IMR-90 (cell line): ENCODE data around the gene PLPP7. TPM values are rescaled to one million over a fixed set of nuclear protein-coding genes. Genes with fewer than 3 reads are reported as not detected.

Source experiments
- ATAC-seq: fragments of 200-7000 bp; cut with Tn5 transposase; 2 replicates; pipeline ENCODE4 v1.9.1; 2020; ENCODE audit warnings: low read depth, mild to moderate bottlenecking, moderate library complexity
- BruUV-seq: library from RNA; stranded (reverse); fragments of 400-500 nt; replicated peaks from 2 replicates; lab custom pipeline; 2021; lab: Mats Ljungman, UMichigan
- CTCF ChIA-PET: fragments of 300-600 bp; formaldehyde crosslinking; extraction: SDS; loops from one replicate; lab custom pipeline; 2021; ENCODE audit warnings: antibody characterized with exemption; lab: Yijun Ruan, JAX
- POLR2A ChIA-PET: fragments of 300-600 bp; sonication (Branson Sonifier 250); formaldehyde crosslinking; loops from one replicate; lab custom pipeline; 2022; ENCODE audit warnings: antibody characterized with exemption; ENCODE audit not compliant: unreplicated experiment; lab: Charles Lee
- DNase-seq: peaks from one replicate; pipeline ENCODE4 v3.0.0; 2013
- H2AFZ ChIP-seq: replicated peaks from 2 replicates; pipeline ENCODE3; 2013; ENCODE audit warnings: low read length, mild to moderate bottlenecking; ENCODE audit not compliant: poor library complexity
- H2AK5ac ChIP-seq: 2 replicates; pipeline ENCODE4 v1.6.1; 2013; ENCODE audit warnings: low read depth, low read length, inconsistent platforms
- H2AK9ac ChIP-seq: replicated peaks from 2 replicates; pipeline ENCODE3; 2013; ENCODE audit warnings: mild to moderate bottlenecking, low read depth, low read length, moderate library complexity; ENCODE audit not compliant: poor library complexity
- H2BK120ac ChIP-seq: 2 replicates; pipeline ENCODE4 v1.6.1; 2013; ENCODE audit warnings: low read depth, low read length, inconsistent platforms
- H2BK15ac ChIP-seq: 3 replicates; pipeline ENCODE4 v1.6.1; 2013; ENCODE audit warnings: low read depth, low read length, inconsistent platforms
- H2BK20ac ChIP-seq: 2 replicates; pipeline ENCODE4 v1.6.1; 2013; ENCODE audit warnings: low read depth, mild to moderate bottlenecking, inconsistent platforms, low read length, moderate library complexity
- H2BK5ac ChIP-seq: 2 replicates; pipeline ENCODE4 v1.6.1; 2013; ENCODE audit warnings: mild to moderate bottlenecking, low read depth, low read length, inconsistent platforms; ENCODE audit not compliant: poor library complexity, severe bottlenecking
- H3K14ac ChIP-seq: replicated peaks from 2 replicates; pipeline ENCODE4 v1.6.1; 2013; ENCODE audit warnings: low read depth, low read length, inconsistent platforms
- H3K18ac ChIP-seq: 2 replicates; pipeline ENCODE4 v1.6.1; 2013; ENCODE audit warnings: low read depth, low read length, control low read depth
- H3K23ac ChIP-seq: 2 replicates; pipeline ENCODE4 v1.6.1; 2013; ENCODE audit warnings: low read depth, low read length, inconsistent platforms
- H3K27ac ChIP-seq: 2 replicates; pipeline ENCODE4 v1.5.1; 2013; ENCODE audit warnings: mild to moderate bottlenecking, control low read depth, low read length; ENCODE audit not compliant: insufficient read depth
- H3K27me3 ChIP-seq: 2 replicates; pipeline ENCODE4 v1.6.1; 2013; ENCODE audit warnings: low read length; ENCODE audit not compliant: control insufficient read depth, insufficient read depth
- H3K36me3 ChIP-seq: 2 replicates; pipeline ENCODE4 v1.6.1; 2013; ENCODE audit warnings: low read length, mixed read lengths; ENCODE audit not compliant: control insufficient read depth, insufficient read depth
- H3K4ac ChIP-seq: 2 replicates; pipeline ENCODE4 v1.6.1; 2013; ENCODE audit warnings: low read depth, low read length, inconsistent platforms
- H3K4me1 ChIP-seq: 2 replicates; pipeline ENCODE4 v1.6.1; 2013; ENCODE audit warnings: low read length, mixed read lengths; ENCODE audit not compliant: control insufficient read depth, insufficient read depth
- H3K4me2 ChIP-seq: 2 replicates; pipeline ENCODE4 v1.6.1; 2013; ENCODE audit warnings: low read depth, mild to moderate bottlenecking, control low read depth, low read length, moderate library complexity
- H3K4me3 ChIP-seq: 2 replicates; pipeline ENCODE4 v1.5.1; 2013; ENCODE audit warnings: low read depth, mild to moderate bottlenecking, control low read depth, low read length, moderate library complexity; ENCODE audit not compliant: insufficient read depth
- H3K56ac ChIP-seq: 2 replicates; pipeline ENCODE4 v1.6.1; 2013; ENCODE audit warnings: low read length, inconsistent platforms; ENCODE audit not compliant: insufficient read depth; ENCODE audit errors: extremely low read depth
- H3K79me1 ChIP-seq, 2 experiments: 2 replicates each; pipeline ENCODE4 v1.6.1; 2013; ENCODE audit warnings: low read length in 2 of 2, inconsistent platforms in 1 of 2, low read depth in 1 of 2
- H3K9ac ChIP-seq: 2 replicates; pipeline ENCODE4 v1.6.1; 2013; ENCODE audit warnings: low read depth, low read length, control low read depth
- H3K9me1 ChIP-seq: 2 replicates; pipeline ENCODE4 v1.6.1; 2013; ENCODE audit warnings: low read length, inconsistent platforms; ENCODE audit not compliant: insufficient read depth
- H3K9me3 ChIP-seq: 2 replicates; pipeline ENCODE4 v1.6.1; 2013; ENCODE audit warnings: low read length; ENCODE audit not compliant: control insufficient read depth, insufficient read depth
- H4K20me1 ChIP-seq: 2 replicates; pipeline ENCODE4 v1.6.1; 2013; ENCODE audit warnings: low read length, inconsistent platforms; ENCODE audit not compliant: insufficient read depth
- H4K5ac ChIP-seq: 2 replicates; pipeline ENCODE4 v1.6.1; 2013; ENCODE audit warnings: mild to moderate bottlenecking, low read depth, low read length, control low read depth
- H4K8ac ChIP-seq, 2 experiments: 2 replicates each; pipeline ENCODE4 v1.6.1; 2013; ENCODE audit warnings: low read depth in 2 of 2, low read length in 2 of 2, control low read depth in 1 of 2, inconsistent platforms in 1 of 2
- H4K91ac ChIP-seq: 2 replicates; pipeline ENCODE4 v1.6.1; 2013; ENCODE audit warnings: low read depth, low read length, inconsistent platforms; ENCODE audit not compliant: insufficient read depth
- BHLHE40 ChIP-seq: fragments of 150-350 bp; IDR thresholded peaks from 2 replicates; pipeline ENCODE4 v1.6.1; 2016; ENCODE audit warnings: mild to moderate bottlenecking, low read depth, low read length
- CEBPB ChIP-seq: IDR thresholded peaks from 2 replicates; pipeline ENCODE4 v1.6.1; 2012; ENCODE audit warnings: low read depth, low read length, improper control_type of control experiment
- CHD1 ChIP-seq: IDR thresholded peaks from 2 replicates; pipeline ENCODE4 v1.6.1; 2012; ENCODE audit warnings: low read depth, low read length, improper control_type of control experiment
- CTCF ChIP-seq: conservative IDR thresholded peaks from 2 replicates; pipeline ENCODE4 v1.5.1; 2012; ENCODE audit warnings: mild to moderate bottlenecking, low read depth, low read length, improper control_type of control experiment
- ELK1 ChIP-seq: fragments of 150-350 bp; IDR thresholded peaks from 2 replicates; pipeline ENCODE4 v1.6.1; 2016; ENCODE audit warnings: low read depth, mild to moderate bottlenecking, low read length, moderate library complexity, borderline replicate concordance
- FOS ChIP-seq: fragments of 150-350 bp; IDR thresholded peaks from 2 replicates; pipeline ENCODE4 v1.6.1; 2016; ENCODE audit warnings: low read depth, low read length
- MAFK ChIP-seq: IDR thresholded peaks from 2 replicates; pipeline ENCODE4 v1.6.1; 2012; ENCODE audit warnings: low read depth, low read length, improper control_type of control experiment
- MAZ ChIP-seq: IDR thresholded peaks from 2 replicates; pipeline ENCODE4 v1.6.1; 2012; ENCODE audit warnings: low read depth, mild to moderate bottlenecking, low read length, improper control_type of control experiment, moderate library complexity, borderline replicate concordance
- MXI1 ChIP-seq: IDR thresholded peaks from 2 replicates; pipeline ENCODE4 v1.6.1; 2012; ENCODE audit warnings: low read depth, mild to moderate bottlenecking, low read length, moderate library complexity, borderline replicate concordance
- NFE2L2 ChIP-seq: fragments of 150-350 bp; IDR thresholded peaks from 2 replicates; pipeline ENCODE4 v1.6.1; 2016; ENCODE audit warnings: low read depth, mild to moderate bottlenecking, low read length
- POLR2A ChIP-seq: IDR thresholded peaks from 2 replicates; pipeline ENCODE4 v1.6.1; 2012; ENCODE audit warnings: mild to moderate bottlenecking, low read depth, low read length
- RAD21 ChIP-seq: IDR thresholded peaks from 2 replicates; pipeline ENCODE4 v1.6.1; 2012; ENCODE audit warnings: low read length, improper control_type of control experiment
- RCOR1 ChIP-seq: IDR thresholded peaks from 2 replicates; pipeline ENCODE4 v1.6.1; 2012; ENCODE audit warnings: mild to moderate bottlenecking, low read length, improper control_type of control experiment; ENCODE audit not compliant: insufficient replicate concordance
- RFX5 ChIP-seq: IDR thresholded peaks from 2 replicates; pipeline ENCODE4 v1.8.0; 2012; ENCODE audit warnings: low read depth, mild to moderate bottlenecking, low read length, moderate library complexity
- SMC3 ChIP-seq: fragments of 150-350 bp; IDR thresholded peaks from 2 replicates; pipeline ENCODE4 v1.6.1; 2016; ENCODE audit warnings: low read depth, mild to moderate bottlenecking, antibody characterized with exemption, low read length, moderate library complexity
- USF2 ChIP-seq: fragments of 150-350 bp; IDR thresholded peaks from 2 replicates; pipeline ENCODE4 v1.6.1; 2017; ENCODE audit warnings: mild to moderate bottlenecking, antibody characterized with exemption, low read length, low read depth
- WGBS, 2 experiments: methylation state at CpG; one replicate each; pipeline versions ENCODE4 v1.1.5 to v1.1.7; 2013; ENCODE audit warnings: missing lambda C conversion rate in 2 of 2; ENCODE audit not compliant: insufficient read length in 1 of 2; ENCODE audit errors: extremely low coverage in 2 of 2; 5-methylcytosine and 5-hydroxymethylcytosine counted together
- dilution Hi-C: fragments of 300-500 bp; cut with HindIII; formaldehyde crosslinking; loops from one replicate; pipeline ENCODE4 v1.14.3; 2018; ENCODE audit warnings: low sequenced_read_pairs; ENCODE audit not compliant: unreplicated experiment
- in situ Hi-C: fragments of 300-500 bp; cut with MboI; formaldehyde crosslinking; loops from 3 replicates; pipeline ENCODE4 v1.14.3; 2019; ENCODE audit warnings: low sequenced_read_pairs, inconsistent platforms, mixed read lengths
- intact Hi-C: fragments of 100-400 bp; cut with micrococcal nuclease; formaldehyde crosslinking; loops from 2 replicates; pipeline ENCODE4 v1.10.0; 2022
- polyA plus RNA-seq, 3 experiments: library from polyadenylated mRNA; depleted of rRNA; stranded (reverse); fragments of >200 nt; gene quantifications; 2 replicates each; pipeline ENCODE4 v1.2.3, GENCODE V29; 2012; ENCODE audit warnings: low replicate concordance in 1 of 3
- total RNA-seq: library from RNA; depleted of rRNA; stranded (reverse); fragments of >200 nt; gene quantifications from 2 replicates; pipeline ENCODE4 v1.2.3, GENCODE V29; 2012

Gene PLPP7
- total and polyA plus RNA-seq, 2 of the 4 experiments (the other 2 are of a cell fraction) = 0.54 to 1.2 TPM

- TF ChIP-seq RFX5 (no peak), CEBPB (no peak), RAD21 (no peak), MAZ (no peak), POLR2A (no peak), FOS (no peak), NFE2L2 (no peak), USF2 (no peak), MXI1 (no peak), CTCF (no peak), RCOR1 (no peak), BHLHE40 (no peak), ELK1 (no peak), MAFK (no peak), SMC3 (no peak), CHD1 (no peak)
- BruUV-seq = no TSS peak
- Histone ChIP-seq H3K4ac (no peak overlapping the region), H3K4me1 (peaks cover 2% of the 10 kb centered on the region; the same call in 1 of the 2 replicates), H3K4me2 (no peak overlapping the region), H3K4me3 (no peak overlapping the region), H2AK9ac (no peak overlapping the region), H4K91ac (no peak overlapping the region), H3K23ac (no peak overlapping the region), H3K36me3 (no peaks in the 10 kb centered on the region), H4K20me1 (no peaks in the 10 kb centered on the region), H3K79me1 (no peaks in the 10 kb centered on the region), H2AFZ (no peak overlapping the region), H3K27me3 (peaks cover 17% of the 10 kb centered on the region), H2BK20ac (no peak overlapping the region), H3K9me1 (no peaks in the 10 kb centered on the region), H3K14ac (no peak overlapping the region), H3K18ac (no peak overlapping the region), H2AK5ac (no peak overlapping the region), H3K27ac (no peak overlapping the region), H3K9ac (no peak overlapping the region), H3K56ac (no peak overlapping the region), H2BK15ac (no peak overlapping the region), H4K5ac (no peak overlapping the region), H2BK120ac (no peak overlapping the region), H4K8ac (no peak overlapping the region), H3K9me3 (no peaks in the 10 kb centered on the region), H2BK5ac (no peak overlapping the region)
- POLR2A ChIA-PET = no interaction called here
- dilution Hi-C loops = no loop called here
- DNase-seq (no peak), ATAC-seq (no peak)
- in situ Hi-C loops = no loop called here
- 96% methylated on average over 4 of the region's 14 CpGs; no CpG with 5 or more reads in 1 of the 2 experiments for WGBS, 2 experiments
- CTCF ChIA-PET = no interaction called here
- intact Hi-C loops = no loop called here
Observed at GRCh38 chr9:131306397-131307004, 17.0 kb downstream of the PLPP7 start.
